ENCODE measurements around the gene MALAT1.

GRCh38 chr11:65535102-65535501 is 36.3 kb downstream of the MALAT1 start:
- no peak for TF ChIP-seq DPF2 (IDR thresholded peaks at IDR 0.05)
- no peak for TF ChIP-seq ZNF24 (IDR thresholded peaks at IDR 0.05)
- no peak for TF ChIP-seq NFYB (IDR thresholded peaks at IDR 0.05; ENCODE audit: insufficient read depth, low read depth, low read length)
- TF ChIP-seq KDM1A (IDR thresholded peaks at IDR 0.05; ENCODE audit: borderline replicate concordance): no peak
- no peak for TF ChIP-seq CTCF (IDR thresholded peaks at IDR 0.05 in 2 of 3, conservative IDR thresholded peaks at IDR 0.05 in 1 of 3; ENCODE audit: control insufficient read depth in 2 of 3, extremely low read depth in 1 of 3, insufficient read depth in 1 of 3, low read depth in 3 of 3, low read length in 3 of 3)
- TF ChIP-seq SP1 (IDR thresholded peaks at IDR 0.05; ENCODE audit: low read depth, low read length): no peak
- no peak for TF ChIP-seq CHD2 (IDR thresholded peaks at IDR 0.05; ENCODE audit: borderline replicate concordance, low read depth, low read length)

All from GM12878 (cell line).